LNCaP clone FGC (cell line): ENCODE measurements around the gene DOCK6.

Source experiments
- DNase-seq: peaks from one replicate; pipeline ENCODE4 v3.0.0-alpha.2; 2011; ENCODE audit warnings: low read depth
- H3K4me3 ChIP-seq: 2 replicates; pipeline ENCODE4 v1.5.1; 2011; ENCODE audit warnings: mild to moderate bottlenecking, low read depth, low read length, control low read depth
- CTCF ChIP-seq: IDR thresholded peaks from 2 replicates; pipeline ENCODE4 v1.5.1; 2012; ENCODE audit warnings: mild to moderate bottlenecking; ENCODE audit not compliant: control insufficient read depth, insufficient read depth; ENCODE audit errors: extremely low read depth

Gene DOCK6

DNA sequence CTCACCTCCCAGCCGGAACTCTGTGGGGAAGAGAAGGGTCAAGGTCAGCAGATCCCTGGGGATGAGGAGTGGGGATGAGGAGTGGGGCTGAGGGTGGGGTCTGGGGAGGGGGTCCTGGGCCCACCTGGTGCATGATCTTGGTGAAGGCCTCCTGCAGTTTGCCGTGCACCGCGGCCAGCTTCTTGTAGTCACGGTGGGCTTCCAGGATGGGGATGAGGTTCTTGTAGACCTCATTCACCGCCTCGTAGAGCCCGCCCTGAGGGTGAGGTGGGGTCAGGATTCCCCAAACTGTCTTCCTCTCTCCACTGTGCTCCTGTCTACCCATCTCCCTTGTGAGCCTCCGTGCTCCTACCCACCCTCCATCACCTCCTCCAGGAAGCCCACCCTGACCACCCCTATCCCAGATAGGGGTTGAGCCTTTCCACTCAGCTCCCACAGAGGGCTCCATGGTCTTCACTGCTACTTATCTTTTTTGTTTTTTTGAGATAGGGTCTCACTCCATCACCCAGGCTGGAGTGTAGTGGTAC, 58.2 kb downstream of the DOCK6 start:
- TF ChIP-seq CTCF: no peak
- no peak for DNase-seq
- no peak overlapping the region for H3K4me3 ChIP-seq

GRCh38 chr19:11203194-11204075, 58.9 kb downstream of the DOCK6 start:
- no peak overlapping the region for H3K4me3 ChIP-seq
- DNase-seq: no peak
- TF ChIP-seq CTCF: peak; percentile 67

GRCh38 chr19:11202488-11203193, 59.7 kb downstream of the DOCK6 start:
- DNase-seq: no peak
- TF ChIP-seq CTCF: no peak
- no peak overlapping the region for H3K4me3 ChIP-seq

GRCh38 chr19:11201791-11202190, 60.5 kb downstream of the DOCK6 start:
- H3K4me3 ChIP-seq: no peak overlapping the region
- no peak for TF ChIP-seq CTCF
- no peak for DNase-seq

GRCh38 chr19:11200931-11201330, 61.4 kb downstream of the DOCK6 start:
- no peak overlapping the region for H3K4me3 ChIP-seq
- TF ChIP-seq CTCF: no peak
- no peak for DNase-seq

GRCh38 chr19:11200015-11200574, 62.2 kb downstream of the DOCK6 start:
- no peak for TF ChIP-seq CTCF
- DNase-seq: no peak
- no peak overlapping the region for H3K4me3 ChIP-seq
